ENCODE results near the gene USP24. TPM values are rescaled to one million over a fixed set of nuclear protein-coding genes. Genes with fewer than 3 reads are reported as not detected.

USP24 gene
- total RNA-seq, 1 donor from 2014 or later = 35.8 TPM

DNA sequence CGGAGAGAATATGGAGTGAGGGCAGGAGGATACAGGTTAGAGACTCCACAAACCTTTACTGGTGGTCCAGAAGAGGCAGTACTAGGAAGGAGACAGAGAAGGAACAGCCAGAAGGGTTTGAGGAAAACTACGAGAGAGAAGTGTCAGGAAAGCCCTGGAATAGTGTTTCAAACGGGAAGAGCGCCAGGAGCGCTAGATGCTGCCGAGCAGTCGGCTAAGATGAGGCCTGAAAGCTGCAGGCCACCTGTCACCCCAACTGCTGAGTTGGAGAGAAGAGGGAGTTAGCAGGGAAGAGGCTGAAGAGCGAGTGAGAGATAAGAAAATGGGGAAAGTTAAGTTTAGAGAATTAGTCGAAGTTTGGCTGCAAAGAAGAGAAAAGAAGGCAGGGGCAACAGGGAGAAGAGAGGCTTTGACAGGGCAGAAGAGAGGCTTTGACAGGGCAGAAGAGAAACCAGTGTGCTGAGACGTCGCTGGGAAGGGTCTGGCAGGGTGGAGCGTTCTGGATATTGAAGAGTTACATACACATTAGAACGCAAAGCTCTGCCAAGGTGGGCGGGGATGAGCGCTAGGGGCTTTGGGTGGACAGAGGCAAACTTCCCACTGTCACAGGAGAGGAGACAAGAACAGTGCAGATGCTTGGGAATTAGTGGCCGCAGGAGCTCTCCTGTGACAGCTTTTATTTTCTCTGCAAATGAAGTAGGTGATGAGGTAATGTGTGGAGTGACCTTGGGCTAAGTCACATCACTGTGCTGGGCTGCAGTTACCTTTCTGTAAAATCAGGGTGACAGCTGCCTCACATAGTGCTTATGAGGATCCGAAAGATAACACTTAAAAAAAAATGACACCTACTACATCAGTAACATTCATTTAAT, 144.6 kb downstream of the USP24 start:
- Histone ChIP-seq H3K27me3 (no peaks in the 10 kb centered on the region), H3K4me1 (no peaks in the 10 kb centered on the region), H3K9me3 (no peaks in the 10 kb centered on the region), H3K27ac (no peak overlapping the region), H3K4me3 (no peak overlapping the region), H3K36me3 (peaks cover 3 to 78% of the 10 kb centered on the region in 2 donors)
- TF ChIP-seq, protein P1, sequence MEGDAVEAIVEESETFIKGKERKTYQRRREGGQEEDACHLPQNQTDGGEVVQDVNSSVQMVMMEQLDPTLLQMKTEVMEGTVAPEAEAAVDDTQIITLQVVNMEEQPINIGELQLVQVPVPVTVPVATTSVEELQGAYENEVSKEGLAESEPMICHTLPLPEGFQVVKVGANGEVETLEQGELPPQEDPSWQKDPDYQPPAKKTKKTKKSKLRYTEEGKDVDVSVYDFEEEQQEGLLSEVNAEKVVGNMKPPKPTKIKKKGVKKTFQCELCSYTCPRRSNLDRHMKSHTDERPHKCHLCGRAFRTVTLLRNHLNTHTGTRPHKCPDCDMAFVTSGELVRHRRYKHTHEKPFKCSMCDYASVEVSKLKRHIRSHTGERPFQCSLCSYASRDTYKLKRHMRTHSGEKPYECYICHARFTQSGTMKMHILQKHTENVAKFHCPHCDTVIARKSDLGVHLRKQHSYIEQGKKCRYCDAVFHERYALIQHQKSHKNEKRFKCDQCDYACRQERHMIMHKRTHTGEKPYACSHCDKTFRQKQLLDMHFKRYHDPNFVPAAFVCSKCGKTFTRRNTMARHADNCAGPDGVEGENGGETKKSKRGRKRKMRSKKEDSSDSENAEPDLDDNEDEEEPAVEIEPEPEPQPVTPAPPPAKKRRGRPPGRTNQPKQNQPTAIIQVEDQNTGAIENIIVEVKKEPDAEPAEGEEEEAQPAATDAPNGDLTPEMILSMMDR (IDR thresholded peaks at IDR 0.05) = no peak
- TF ChIP-seq POLR2AphosphoS5 (IDR thresholded peaks at IDR 0.05; ENCODE audit: insufficient read depth in 1 of 2, low read depth in 1 of 2) (no peak), POLR2A (IDR thresholded peaks at IDR 0.05) (no peak)
- no peak for DNase-seq (ENCODE audit: extremely low spot score in 2 of 2)
- intact Hi-C loops (cut with DNase I) = no loop called here

DNA sequence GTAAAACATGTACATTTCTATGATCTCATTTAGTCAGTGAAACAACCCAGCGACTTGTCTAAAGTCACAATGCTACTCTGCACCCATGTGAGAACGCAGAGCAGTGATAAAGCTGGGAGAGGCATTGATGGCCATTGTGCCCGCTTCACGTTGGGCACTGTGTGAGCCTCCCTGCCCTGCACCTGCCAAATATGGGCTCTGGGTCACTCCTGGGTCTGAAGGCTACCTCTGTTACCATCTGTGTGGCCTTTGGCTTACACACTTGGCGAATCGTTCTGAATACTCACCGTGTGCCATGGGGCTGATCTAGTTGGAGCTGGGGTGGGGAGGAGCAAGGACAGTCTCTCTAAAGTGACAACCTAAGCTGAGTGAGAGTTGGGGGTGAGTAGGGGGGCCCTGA, 145.9 kb downstream of the USP24 start:
- H3K4me1 ChIP-seq = peaks cover 12% of the 10 kb centered on the region
- no peak for TF ChIP-seq POLR2AphosphoS5 (IDR thresholded peaks at IDR 0.05; ENCODE audit: insufficient read depth in 1 of 2, low read depth in 1 of 2)
- TF ChIP-seq, protein P1 (IDR thresholded peaks at IDR 0.05) = no peak
- no peak for TF ChIP-seq POLR2A (IDR thresholded peaks at IDR 0.05)
- H3K27me3 ChIP-seq = no peaks in the 10 kb centered on the region
- H3K9me3 ChIP-seq = no peaks in the 10 kb centered on the region
- intact Hi-C loops (cut with DNase I) = no loop called here
- H3K36me3 ChIP-seq = peaks cover 3 to 66% of the 10 kb centered on the region in 2 donors
- H3K4me3 ChIP-seq = no peak overlapping the region
- no peak overlapping the region for H3K27ac ChIP-seq
- DNase-seq (ENCODE audit: extremely low spot score in 2 of 2) = no peak

DNA sequence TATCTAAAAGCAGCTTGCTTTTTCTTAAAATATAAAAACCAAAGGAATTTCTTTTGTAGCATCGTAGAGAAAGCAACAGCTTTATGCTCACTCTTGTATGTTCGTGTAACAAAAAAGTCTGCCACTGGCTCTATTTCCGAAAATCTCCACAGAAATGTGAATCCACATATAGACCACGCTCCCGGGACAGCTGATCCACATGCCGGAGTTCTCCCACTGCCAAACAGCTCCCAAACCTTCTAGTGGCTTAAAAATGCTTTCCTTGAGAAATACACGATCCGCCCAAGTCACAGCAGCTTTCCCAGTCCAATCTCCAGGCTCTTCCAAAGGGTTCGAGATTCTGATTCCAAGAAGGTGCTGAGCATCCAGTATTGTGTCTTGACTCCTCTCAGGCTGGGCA, 146.5 kb downstream of the USP24 start:
- intact Hi-C loops (cut with DNase I) = no loop called here
- H3K36me3 ChIP-seq = peaks cover under 1 to 60% of the 10 kb centered on the region in 2 donors
- no peak for TF ChIP-seq POLR2A (IDR thresholded peaks at IDR 0.05)
- TF ChIP-seq POLR2AphosphoS5 (IDR thresholded peaks at IDR 0.05; ENCODE audit: insufficient read depth in 1 of 2, low read depth in 1 of 2) = no peak
- TF ChIP-seq, protein P1 (IDR thresholded peaks at IDR 0.05) = no peak
- no peak for DNase-seq (ENCODE audit: extremely low spot score in 2 of 2)
- H3K4me3 ChIP-seq = no peak overlapping the region
- H3K27ac ChIP-seq = no peak overlapping the region
- H3K27me3 ChIP-seq = no peaks in the 10 kb centered on the region
- peaks cover 14% of the 10 kb centered on the region for H3K4me1 ChIP-seq
- H3K9me3 ChIP-seq = no peaks in the 10 kb centered on the region

DNA sequence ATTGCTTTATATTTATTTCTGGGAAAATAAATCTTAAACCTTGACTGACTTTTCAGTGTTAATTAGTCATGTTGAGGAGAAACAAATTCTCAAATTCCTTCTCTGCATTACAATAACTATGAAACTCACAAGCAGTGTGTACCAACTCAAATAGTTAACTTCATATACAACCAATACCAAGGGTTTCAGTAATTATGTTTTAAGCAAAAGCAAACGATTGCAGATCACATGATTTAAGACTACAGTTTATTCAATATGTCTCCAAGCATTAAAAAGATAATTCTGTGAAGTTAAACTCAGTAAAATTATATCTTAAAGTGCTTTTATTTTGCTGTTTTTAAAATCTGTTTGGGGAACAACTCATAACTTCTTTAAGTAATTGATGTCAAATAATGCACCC, 147.2 kb downstream of the USP24 start:
- Histone ChIP-seq H3K4me3 (no peak overlapping the region), H3K36me3 (peaks cover 0 to 53% of the 10 kb centered on the region in 2 donors), H3K4me1 (peaks cover 14% of the 10 kb centered on the region), H3K9me3 (no peaks in the 10 kb centered on the region), H3K27ac (no peak overlapping the region), H3K27me3 (no peaks in the 10 kb centered on the region)
- DNase-seq (ENCODE audit: extremely low spot score in 2 of 2) = no peak
- intact Hi-C loops (cut with DNase I) = no loop called here
- TF ChIP-seq POLR2A (IDR thresholded peaks at IDR 0.05) (no peak), POLR2AphosphoS5 (IDR thresholded peaks at IDR 0.05; ENCODE audit: insufficient read depth in 1 of 2, low read depth in 1 of 2) (no peak)
- TF ChIP-seq, protein P1 (IDR thresholded peaks at IDR 0.05) = no peak
